IPS DF 4.7 (cell line): Measurements from ENCODE around the gene DIP2C.
"Not testable (repeated sequence)": the region's sequence is repeated elsewhere in the genome, so short reads cannot be mapped to it uniquely, and the experiment has no call there.

ENCODE experiments used
- DNase-seq: peaks from one replicate; pipeline ENCODE4 v3.0.0-alpha.2; 2013; ENCODE audit warnings: low spot score; ENCODE audit errors: extremely low read depth

DIP2C gene

GRCh38 chr10:534047-534566, 155.4 kb downstream of the DIP2C start:
- no peak for DNase-seq

DNA sequence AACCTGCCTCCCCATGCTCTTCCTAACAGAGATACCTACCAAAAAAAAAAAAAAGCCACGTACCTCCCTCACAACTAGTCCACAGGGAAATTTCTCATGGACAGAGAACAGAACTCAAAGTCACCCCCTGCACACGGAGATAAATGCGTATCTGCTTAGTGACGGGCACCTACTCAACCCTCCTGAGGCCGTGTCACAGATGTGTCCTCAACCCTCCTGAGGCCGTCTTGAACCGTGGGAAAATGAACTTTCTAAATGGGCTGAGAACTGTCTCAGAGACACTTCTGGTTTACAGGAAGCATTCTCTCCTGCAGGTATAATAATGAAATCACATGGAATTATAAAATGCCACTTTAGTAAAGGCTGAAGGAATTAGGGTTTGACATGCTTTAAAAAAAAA, 155.9 kb downstream of the DIP2C start:
- DNase-seq, result no peak

DNA sequence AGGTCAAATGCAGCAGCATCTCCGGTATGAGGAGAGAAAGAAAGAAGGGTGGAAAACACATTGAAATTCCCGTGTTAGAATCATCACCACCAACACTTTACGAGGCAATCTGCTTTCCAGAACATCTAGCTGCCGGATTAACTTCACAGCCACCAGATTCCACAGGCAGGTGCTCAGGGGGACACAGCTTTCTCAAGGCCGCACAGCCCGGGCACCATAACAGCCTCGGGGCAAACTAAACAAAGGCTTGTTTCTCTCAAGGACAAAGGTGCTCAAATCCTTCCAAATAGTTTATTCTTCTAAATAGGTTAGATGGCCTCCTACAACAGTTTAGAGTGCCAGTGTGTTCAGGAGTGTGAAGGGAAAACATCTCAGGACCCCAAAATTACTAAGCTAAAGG, 156.3 kb downstream of the DIP2C start:
- DNase-seq, result no peak

DNA sequence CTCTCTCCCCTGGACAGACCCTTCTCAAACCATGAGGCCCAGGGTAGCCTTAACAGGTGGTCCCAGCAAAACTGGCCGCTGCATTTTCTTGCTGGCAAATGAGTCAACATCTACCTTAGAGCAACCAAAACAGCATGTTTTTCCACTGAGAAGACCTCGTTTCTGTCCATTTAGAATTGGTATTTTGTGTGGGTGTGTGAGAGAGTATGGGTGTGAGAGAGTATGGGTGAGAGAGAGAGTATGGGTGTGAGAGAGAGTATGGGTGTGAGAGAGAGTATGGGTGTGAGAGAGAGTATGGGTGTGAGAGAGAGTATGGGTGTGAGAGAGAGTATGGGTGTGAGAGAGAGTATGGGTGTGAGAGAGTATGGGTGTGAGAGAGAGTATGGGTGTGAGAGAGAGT, 157.1 kb downstream of the DIP2C start:
- not testable (repeated sequence) for DNase-seq

DNA sequence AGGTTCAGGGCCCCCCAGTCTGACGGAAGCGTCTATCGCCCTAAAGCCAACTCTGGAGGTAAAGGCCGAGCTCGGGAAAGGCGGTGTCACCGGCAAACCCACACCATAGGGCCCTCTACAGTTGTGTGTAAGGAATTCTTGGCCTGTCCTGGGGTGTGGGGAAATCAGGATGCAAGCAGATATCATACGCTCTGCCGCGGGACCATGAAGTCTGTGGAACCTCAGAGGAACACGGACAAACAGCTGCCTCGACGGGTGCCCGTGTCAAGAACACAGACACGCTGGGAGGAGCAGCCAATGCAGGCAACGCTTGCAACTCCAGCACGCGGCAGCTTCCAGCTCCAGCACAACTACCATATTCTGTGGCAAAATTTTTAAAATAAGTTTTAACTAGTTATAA, 157.9 kb downstream of the DIP2C start:
- DNase-seq, result no peak

DNA sequence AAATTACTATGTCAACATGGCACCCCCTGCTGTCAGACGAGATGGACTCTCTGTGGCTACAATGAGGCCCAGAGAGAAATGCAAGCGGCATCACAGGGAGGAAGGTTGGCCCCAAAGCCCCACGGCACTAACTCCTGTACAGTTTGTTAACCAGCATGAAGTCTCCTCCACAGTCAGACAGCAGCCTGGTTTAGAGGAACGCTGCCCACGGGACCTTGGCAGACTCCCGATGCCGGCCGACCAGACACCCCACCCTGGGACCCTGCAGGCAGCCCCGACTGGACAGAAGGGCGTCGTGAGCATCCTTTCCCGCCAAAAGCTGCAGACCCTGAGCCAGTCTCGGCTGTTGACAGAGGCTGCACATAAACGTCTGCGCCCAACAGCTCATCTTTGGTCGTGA, 158.8 kb downstream of the DIP2C start:
- no peak for DNase-seq

GRCh38 chr10:529468-530230, 159.8 kb downstream of the DIP2C start:
- no peak for DNase-seq

DNA sequence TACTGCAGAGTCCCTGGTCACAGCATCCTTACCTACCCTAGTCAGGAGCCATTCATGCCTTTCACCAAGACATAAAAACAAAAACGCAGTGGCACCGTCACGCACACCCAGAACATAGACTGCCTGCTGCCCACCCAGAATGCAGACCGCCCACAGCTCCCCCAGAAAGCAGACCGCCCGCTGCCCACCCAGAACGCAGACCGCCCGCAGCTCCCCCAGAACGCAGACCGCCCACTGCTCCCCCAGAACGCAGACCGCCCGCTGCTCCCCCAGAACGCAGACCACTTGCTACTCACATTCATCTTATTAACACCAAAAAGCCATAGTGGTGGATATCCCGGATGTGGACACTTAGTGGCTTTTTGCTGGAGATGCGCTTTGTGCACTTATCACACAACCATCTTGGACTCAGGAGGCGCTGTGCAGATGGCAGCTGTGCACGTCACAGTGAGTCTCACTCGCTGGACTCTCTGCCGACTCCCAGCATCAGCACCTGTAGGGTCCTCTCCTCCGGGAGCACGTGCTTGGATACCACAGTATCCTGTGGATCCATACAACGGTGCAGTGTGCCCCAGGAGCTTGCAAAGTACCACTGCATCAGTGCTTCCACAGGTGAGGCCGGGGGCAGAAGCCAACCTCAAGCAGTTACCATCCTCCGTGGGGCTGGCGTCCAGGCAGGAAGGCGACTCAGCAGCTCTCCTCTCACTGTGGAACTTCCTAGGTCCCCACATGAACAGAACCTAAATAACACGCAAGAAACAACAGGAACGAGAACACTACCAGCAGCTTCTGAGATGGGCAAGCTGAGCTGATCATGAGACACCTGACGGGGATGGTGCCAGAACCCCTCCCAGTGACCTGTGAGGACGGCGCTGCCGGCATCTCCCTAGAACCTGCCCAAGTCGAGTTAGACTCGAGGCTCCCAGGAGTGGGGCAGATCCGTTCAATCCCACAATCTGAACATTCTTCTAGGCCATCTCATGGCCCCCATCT, 161.0 kb downstream of the DIP2C start:
- no peak for DNase-seq

DNA sequence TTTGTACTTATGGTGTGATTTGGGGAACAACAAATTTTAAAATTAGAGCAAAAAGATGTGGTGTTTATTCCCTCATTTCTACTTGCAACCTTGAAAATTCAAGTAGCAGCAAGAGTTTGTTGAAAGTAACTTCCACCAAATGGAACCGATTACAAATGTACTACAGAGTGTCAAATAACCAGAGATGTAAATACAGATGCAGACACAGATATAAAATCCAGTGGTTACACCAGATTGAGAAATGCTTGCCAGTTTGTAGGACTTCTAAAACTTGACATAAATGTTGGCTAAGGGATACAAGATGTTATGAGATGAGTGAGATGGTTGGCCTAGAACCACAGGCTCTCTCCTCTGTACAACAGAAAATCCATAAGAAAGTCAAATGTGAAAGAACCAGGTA, 162.1 kb downstream of the DIP2C start:
- no peak for DNase-seq

DNA sequence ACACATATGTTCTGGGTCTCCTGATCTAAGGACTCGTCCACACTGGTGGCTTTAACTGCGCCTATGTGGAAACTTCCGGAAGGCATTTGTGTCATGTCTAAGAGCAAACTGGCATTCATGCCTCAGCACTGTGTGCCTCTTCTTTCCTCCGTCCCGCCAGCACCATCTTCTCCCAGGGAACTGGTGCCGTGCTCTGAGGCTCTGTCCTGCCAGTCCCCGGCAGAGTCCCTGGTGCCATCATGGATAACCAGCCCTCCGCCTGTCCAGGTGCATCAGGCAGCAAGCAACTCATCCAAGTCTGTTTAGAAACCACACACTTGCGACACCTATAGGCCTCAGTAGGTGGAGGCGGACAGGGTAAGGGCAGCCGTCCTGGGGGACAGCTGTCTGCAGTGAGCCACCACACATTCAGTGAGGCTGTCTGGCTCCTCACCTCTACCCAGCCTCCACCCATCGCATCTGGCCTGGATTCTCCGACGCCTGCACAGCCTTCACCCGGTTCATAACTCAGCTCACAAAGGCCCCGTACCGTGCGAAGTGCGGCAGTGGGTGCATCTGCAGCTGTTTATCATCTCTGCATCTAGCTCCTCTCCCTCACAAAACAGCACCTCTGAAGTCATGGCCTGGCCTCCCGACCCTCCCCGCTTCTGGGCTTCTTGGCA, 162.7 kb downstream of the DIP2C start:
- DNase-seq, result no peak

DNA sequence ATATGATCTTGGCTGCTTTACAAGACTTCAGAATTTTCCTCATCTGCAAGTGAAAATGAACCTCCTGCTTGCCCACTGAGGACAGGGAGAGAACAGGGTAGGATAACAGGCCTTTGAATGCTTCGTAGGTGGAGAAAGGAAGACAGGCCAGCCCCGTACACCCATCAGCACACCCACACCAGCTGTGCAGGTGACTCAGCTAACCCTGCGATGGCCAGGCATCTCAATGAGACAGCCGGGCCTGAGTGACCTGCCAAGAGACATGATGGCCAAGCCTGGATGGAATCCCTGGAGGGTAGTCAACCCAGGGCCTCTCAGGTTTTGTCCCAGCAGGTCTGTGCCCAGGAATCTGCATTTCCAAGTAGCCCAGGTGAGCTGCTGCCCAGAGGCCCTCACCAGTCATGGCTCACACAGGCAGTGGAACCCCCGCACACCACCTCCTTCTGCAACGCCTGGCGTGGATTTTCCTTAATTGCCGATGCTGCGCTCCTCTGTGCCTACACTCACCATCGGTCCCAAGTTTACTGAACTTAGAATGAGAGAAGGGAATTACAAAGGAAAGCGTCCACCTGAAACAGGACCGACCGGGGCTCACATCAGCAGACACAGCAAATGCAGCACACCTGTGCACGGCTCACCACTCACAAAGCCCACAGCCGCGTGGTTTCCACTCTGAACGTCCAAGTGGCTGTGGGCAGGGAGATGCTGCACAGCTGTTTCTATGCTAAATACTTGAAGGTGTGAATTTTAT, 163.7 kb downstream of the DIP2C start:
- DNase-seq, result no peak

- DNase-seq, result no peak
Observed at GRCh38 chr10:523925-524324, 165.5 kb downstream of the DIP2C start.

GRCh38 chr10:522350-522749, 167.1 kb downstream of the DIP2C start:
- DNase-seq, result no peak

GRCh38 chr10:521261-522250, 167.9 kb downstream of the DIP2C start:
- DNase-seq, result no peak

DNA sequence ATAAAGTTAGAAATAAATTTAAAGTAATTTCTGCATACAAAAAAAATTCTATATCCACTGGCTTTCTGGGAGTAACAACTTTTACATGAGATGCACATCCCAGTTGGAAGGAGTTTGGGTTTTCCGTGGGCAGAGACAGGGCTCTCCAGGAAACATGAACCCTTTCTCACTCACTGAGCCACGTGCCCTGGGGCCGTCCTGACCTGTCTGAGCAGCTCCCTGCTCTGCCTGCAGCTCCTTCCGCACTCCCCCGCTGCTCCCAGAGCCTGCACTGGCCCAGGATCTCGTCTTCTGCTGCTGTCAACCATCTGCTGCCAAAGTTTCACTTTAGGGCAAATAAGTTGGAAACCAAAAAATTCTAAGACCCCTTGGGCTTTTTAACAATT, 169.1 kb downstream of the DIP2C start:
- no peak for DNase-seq

GRCh38 chr10:519716-520401, 169.6 kb downstream of the DIP2C start:
- DNase-seq, result no peak

GRCh38 chr10:519055-519715, 170.3 kb downstream of the DIP2C start:
- no peak for DNase-seq

- no peak for DNase-seq
Observed at GRCh38 chr10:517872-518475, 171.5 kb downstream of the DIP2C start.
